K562 (cell line): ENCODE results near the gene LIMS4. TPM values are rescaled to one million over a fixed set of nuclear protein-coding genes. Genes with fewer than 3 reads are reported as not detected.
"Not testable (repeated sequence)": the region's sequence is repeated elsewhere in the genome, so short reads cannot be mapped to it uniquely, and the experiment has no call there.

Source experiments
- ATAC-seq: fragments of 200-7000 bp; cut with Tn5 transposase; 3 replicates; pipeline ENCODE4 v1.9.1; 2020; ENCODE audit warnings: moderate library complexity
- BruUV-seq: library from RNA; stranded (reverse); fragments of 400-500 nt; replicated peaks from 2 replicates; lab custom pipeline; 2021; lab: Mats Ljungman, UMichigan
- CTCF ChIA-PET: fragments of 300-600 bp; formaldehyde crosslinking; extraction: SDS; loops from one replicate; lab custom pipeline; 2021; ENCODE audit warnings: low intra/inter-chr PET ratio; lab: Yijun Ruan, JAX
- POLR2A ChIA-PET: fragments of 300-600, 350-650 bp; sonication (Branson Sonifier 250); formaldehyde crosslinking; extraction: SDS; loops from one replicate; lab custom pipeline; 2021; ENCODE audit warnings: antibody characterized with exemption, inconsistent platforms; lab: Yijun Ruan, JAX
- DNase-seq, 4 experiments: peaks; one replicate each; pipeline versions ENCODE4 v3.0.0 to v3.0.0-alpha.2; 2011 to 2018; ENCODE audit warnings: low spot score in 3 of 4, mixed read lengths in 3 of 4; ENCODE audit errors: extremely low read depth in 1 of 4
- FAIRE-seq: peaks from 2 replicates; lab custom pipeline; 2011; peaks lifted over from hg19 to GRCh38; lab: Jason Lieb, UNC
- H2AFZ ChIP-seq: 2 replicates; pipeline ENCODE4 v1.6.0; 2011; ENCODE audit warnings: low read depth, low read length, control low read depth, inconsistent platforms
- H3K27ac ChIP-seq: fragments of 200-600 bp; 3 replicates; pipeline ENCODE4 v1.8.0; 2011; ENCODE audit warnings: low read depth, mild to moderate bottlenecking, control low read depth, inconsistent platforms, low read length, moderate library complexity, mixed read lengths; ENCODE audit errors: extremely low read depth
- H3K27me3 ChIP-seq, 2 experiments: fragments of 300-600 bp in 1 of 2; 2 replicates in 1 of 2; 3 replicates in 1 of 2; pipeline versions ENCODE4 v1.6.0 to v1.8.0; 2011; ENCODE audit warnings: inconsistent platforms in 2 of 2, low read length in 2 of 2, mild to moderate bottlenecking in 1 of 2, mixed read lengths in 1 of 2, moderate library complexity in 1 of 2; ENCODE audit not compliant: control insufficient read depth in 2 of 2, insufficient read depth in 2 of 2
- H3K36me3 ChIP-seq: fragments of 300-600 bp; 3 replicates; pipeline ENCODE4 v1.8.0; 2011; ENCODE audit warnings: mild to moderate bottlenecking, low read length, inconsistent platforms; ENCODE audit not compliant: control insufficient read depth, insufficient read depth
- H3K4me1 ChIP-seq, 2 experiments: fragments of 200-600 bp in 1 of 2; replicated peaks in 1 of 2; 2 replicates in 1 of 2; 3 replicates in 1 of 2; pipeline versions ENCODE4 v1.5.1 to v1.8.0; 2011; ENCODE audit warnings: inconsistent platforms in 2 of 2, low read length in 2 of 2, mild to moderate bottlenecking in 1 of 2, mixed read lengths in 1 of 2, moderate library complexity in 1 of 2; ENCODE audit not compliant: control insufficient read depth in 2 of 2, insufficient read depth in 2 of 2
- H3K4me2 ChIP-seq: 2 replicates; pipeline ENCODE4 v1.6.1; 2011; ENCODE audit warnings: low read length, control low read depth, inconsistent platforms, mixed read lengths; ENCODE audit not compliant: insufficient read depth
- H3K4me3 ChIP-seq: fragments of 200-600 bp; sonication (generic), shearing (Covaris generic); 2 replicates; pipeline ENCODE4 v1.5.1; 2016; ENCODE audit warnings: control low read depth, inconsistent platforms
- H3K79me2 ChIP-seq: fragments of 200-600 bp; 3 replicates; pipeline ENCODE4 v1.8.0; 2011; ENCODE audit warnings: low read length, inconsistent platforms; ENCODE audit not compliant: control insufficient read depth, insufficient read depth
- H3K9ac ChIP-seq, 2 experiments: 2 replicates each; pipeline versions ENCODE4 v1.6.0 to v1.6.1; 2011; ENCODE audit warnings: low read depth in 2 of 2, low read length in 2 of 2, control low read depth in 1 of 2, inconsistent platforms in 1 of 2, mild to moderate bottlenecking in 1 of 2, mixed read lengths in 1 of 2; ENCODE audit not compliant: insufficient read depth in 1 of 2
- H3K9me1 ChIP-seq: one replicate; pipeline ENCODE4 v1.6.0; 2011; ENCODE audit warnings: inconsistent platforms, mild to moderate bottlenecking, low read length, moderate library complexity; ENCODE audit not compliant: control insufficient read depth, insufficient read depth
- H3K9me3 ChIP-seq: replicated peaks from 2 replicates; pipeline ENCODE4 v1.5.1; 2011; ENCODE audit warnings: low read depth, low read length, inconsistent platforms; ENCODE audit not compliant: control insufficient read depth, insufficient read depth
- H4K20me1 ChIP-seq: replicated peaks from 2 replicates; pipeline ENCODE4 v1.6.1; 2011; ENCODE audit warnings: low read length, inconsistent platforms, mixed read lengths; ENCODE audit not compliant: control insufficient read depth, insufficient read depth
- WGBS: fragments of 100-300 bp; shearing (Covaris generic); methylation state at CpG from one replicate; pipeline ENCODE4 v1.1.6; 2016; ENCODE audit warnings: low coverage, mixed read lengths; ENCODE audit not compliant: insufficient coverage; ENCODE audit errors: missing lambda C conversion rate; 5-methylcytosine and 5-hydroxymethylcytosine counted together
- in situ Hi-C: fragments of 300-500 bp; cut with MboI; formaldehyde crosslinking; loops from 4 replicates; pipeline ENCODE4 v1.15.0; 2018; ENCODE audit warnings: inconsistent platforms, mixed read lengths
- intact Hi-C: fragments of 100-400 bp; cut with micrococcal nuclease; formaldehyde crosslinking; loops from 2 replicates; pipeline ENCODE4 v1.14.2; 2022
- polyA plus RNA-seq, 8 experiments: library from polyadenylated mRNA; depleted of rRNA in 4 of 8; stranded (reverse) in 5 of 8; unstranded in 3 of 8; fragments of >200 nt; fragmentation: Nextera tagmentation in 2 of 8; fragmentation: Illumina TruSeq in 1 of 8; extraction: Ambion mirVana in 2 of 8; extraction: Trizol in 1 of 8; gene quantifications; 2 replicates each; pipeline versions ENCODE4 v1.2.1 to v1.2.3, GENCODE V29; 2011 to 2014; ENCODE audit warnings: inconsistent platforms in 1 of 8, missing spikeins in 1 of 8
- total RNA-seq, 7 experiments: library from RNA; depleted of rRNA in 6 of 7; stranded (reverse); fragments of >200 nt in 6 of 7; fragmentation: Illumina TruSeq in 2 of 7; extraction: Trizol in 2 of 7; gene quantifications; 2 replicates each; pipeline versions ENCODE4 v1.2.1 to v1.2.3, GENCODE V29; 2011 to 2021; ENCODE audit warnings: low replicate concordance in 1 of 7

The LIMS4 gene
- total and polyA plus RNA-seq, 9 of the 15 experiments (the other 6 are each of a cell fraction or from before 2014, with no cell fraction given): 0.49 to 2.6 (median 1.3) TPM; not detected in 2

DNA sequence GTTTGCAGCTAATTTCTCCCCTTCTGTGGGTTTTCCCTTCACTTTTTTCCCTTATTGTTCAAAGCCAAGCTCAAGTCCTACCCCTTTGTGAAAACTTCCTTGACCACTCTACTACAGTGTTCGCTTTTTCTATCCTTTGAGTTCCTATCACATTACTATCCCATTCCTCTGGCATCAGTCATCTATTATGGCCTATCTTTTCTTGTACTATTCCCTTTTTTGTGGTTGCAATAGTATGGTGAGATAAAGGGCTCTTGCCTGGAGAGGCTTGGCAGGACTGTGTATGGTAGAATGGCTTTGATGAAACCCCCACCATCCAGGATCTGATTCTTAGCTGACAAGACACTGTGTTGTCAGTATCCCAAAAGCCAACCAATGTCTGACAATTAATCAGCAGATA lies 30.7 kb downstream of the LIMS4 start:
- H3K9me3 ChIP-seq, ATAC-seq, BruUV-seq, H3K4me3 ChIP-seq, H3K27ac ChIP-seq, H3K36me3 ChIP-seq, H4K20me1 ChIP-seq, FAIRE-seq, DNase-seq, in situ Hi-C loops, intact Hi-C loops, H3K9ac ChIP-seq, POLR2A ChIA-PET, H3K79me2 ChIP-seq, H3K9me1 ChIP-seq, H2AFZ ChIP-seq, H3K4me1 ChIP-seq, CTCF ChIA-PET, H3K4me2 ChIP-seq, H3K27me3 ChIP-seq: not testable (repeated sequence)
- WGBS: no CpG with 5 or more reads among the region's 1 CpG

DNA sequence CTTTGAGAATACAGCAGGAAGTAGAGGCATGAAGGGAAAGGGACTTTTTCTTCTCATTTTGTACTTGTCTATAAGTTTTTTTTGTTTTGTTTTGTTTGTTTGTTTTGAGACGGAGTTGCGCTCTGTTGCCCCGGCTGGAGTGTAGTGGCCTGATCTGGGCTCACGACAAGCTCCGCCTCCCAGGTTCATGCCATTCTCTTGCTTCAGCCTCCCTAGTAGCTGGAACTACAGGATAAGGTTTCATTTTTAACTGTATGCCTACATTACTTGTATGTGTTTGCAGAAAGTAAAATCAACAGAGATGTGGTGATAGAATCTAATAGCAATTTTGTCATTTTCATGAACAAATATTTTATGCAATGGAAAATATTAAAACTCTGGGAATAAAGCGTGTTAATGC lies 38.1 kb downstream of the LIMS4 start:
- POLR2A ChIA-PET, H3K9ac ChIP-seq, DNase-seq, H3K79me2 ChIP-seq, H3K4me2 ChIP-seq, H3K36me3 ChIP-seq, H3K4me1 ChIP-seq, H3K4me3 ChIP-seq, BruUV-seq, H3K27me3 ChIP-seq, H3K9me1 ChIP-seq, intact Hi-C loops, H4K20me1 ChIP-seq, FAIRE-seq, H3K9me3 ChIP-seq, ATAC-seq, H2AFZ ChIP-seq, H3K27ac ChIP-seq, CTCF ChIA-PET: not testable (repeated sequence)
- in situ Hi-C loops: loop anchor here (10.0 kb wide), 1 partner anchor 220 kb away; the partner anchor contains the start of gene MTLN
- no CpG with 5 or more reads among the region's 6 CpGs for WGBS

DNA sequence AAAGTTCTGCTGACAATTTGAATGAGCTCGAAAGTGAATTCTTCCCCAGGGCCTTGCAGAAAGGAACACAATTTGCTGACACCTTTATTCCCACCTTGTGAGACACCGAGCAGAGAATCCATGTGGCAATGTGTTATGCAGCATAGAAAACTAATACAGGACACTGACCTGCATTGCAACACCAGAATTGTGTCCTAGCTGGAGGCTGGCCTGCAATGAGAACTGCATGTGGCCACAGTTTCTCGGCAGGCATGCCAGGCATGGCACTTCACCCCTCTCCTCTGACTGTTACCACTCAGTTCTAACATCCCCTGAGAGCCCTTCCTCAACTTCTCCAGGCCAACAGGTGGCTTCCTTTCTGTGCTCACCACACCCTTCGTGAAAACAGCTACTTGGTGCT lies 46.9 kb downstream of the LIMS4 start:
- POLR2A ChIA-PET, H4K20me1 ChIP-seq, DNase-seq, H3K27me3 ChIP-seq, H3K27ac ChIP-seq, H3K4me1 ChIP-seq, H3K9me1 ChIP-seq, ATAC-seq, H3K4me3 ChIP-seq, CTCF ChIA-PET, intact Hi-C loops, H2AFZ ChIP-seq, H3K79me2 ChIP-seq, H3K9me3 ChIP-seq, H3K36me3 ChIP-seq, in situ Hi-C loops, BruUV-seq, H3K4me2 ChIP-seq, H3K9ac ChIP-seq, FAIRE-seq: not testable (repeated sequence)
- WGBS: no CpG with 5 or more reads among the region's 4 CpGs

DNA sequence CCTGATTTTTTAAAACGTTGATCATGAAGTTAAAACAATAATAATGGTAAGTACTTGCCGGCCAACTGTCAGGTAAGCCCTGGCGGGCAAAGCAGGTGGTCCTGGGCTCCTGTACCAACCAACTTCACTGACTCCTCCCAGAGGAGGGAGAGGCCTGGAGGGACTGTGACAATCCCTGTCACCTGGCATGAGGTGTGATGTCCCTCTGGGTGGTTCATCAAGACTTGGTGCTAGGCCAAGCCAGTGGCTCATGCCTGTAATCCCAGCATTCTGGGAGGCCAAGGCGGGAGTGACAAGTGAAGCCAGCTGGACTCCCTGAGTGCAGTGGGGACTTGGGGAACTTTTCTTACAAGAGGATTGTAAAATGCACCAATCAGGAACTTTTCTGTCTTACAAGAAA lies 48.2 kb downstream of the LIMS4 start:
- H3K79me2 ChIP-seq, in situ Hi-C loops, ATAC-seq, intact Hi-C loops, CTCF ChIA-PET, DNase-seq, H3K4me2 ChIP-seq, H2AFZ ChIP-seq, H3K27me3 ChIP-seq, H3K36me3 ChIP-seq, POLR2A ChIA-PET, H3K27ac ChIP-seq, H3K4me3 ChIP-seq, H3K9me3 ChIP-seq, H3K9me1 ChIP-seq, H3K9ac ChIP-seq, H4K20me1 ChIP-seq, BruUV-seq, FAIRE-seq, H3K4me1 ChIP-seq: not testable (repeated sequence)
- WGBS: no CpG with 5 or more reads among the region's 4 CpGs
